HG03097 (cell line): ENCODE data around the gene SHPK.

Experiments
- ATAC-seq: cut with Tn5 transposase; IDR thresholded peaks from one replicate; pipeline ENCODE4 v1.9.1; 2021; ENCODE audit not compliant: unreplicated experiment, low FRiP score

Gene SHPK

DNA sequence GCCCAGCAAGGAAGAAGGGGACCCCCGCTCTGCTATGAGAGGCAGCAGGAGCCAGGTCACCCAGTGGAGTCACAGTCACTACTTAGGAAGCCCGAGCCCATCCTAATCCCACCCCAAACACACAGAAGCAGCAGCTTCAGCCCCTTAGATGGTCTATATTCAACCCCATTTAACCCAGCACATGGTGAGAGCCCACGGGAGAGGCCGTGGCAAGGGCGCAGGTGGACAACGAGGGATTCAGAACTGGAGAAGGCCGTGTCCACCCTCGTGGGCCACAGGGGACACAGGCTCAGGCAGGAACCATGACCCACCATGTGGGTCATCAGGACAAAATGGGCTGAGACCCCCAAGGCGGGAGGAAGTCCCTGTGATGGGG lies 76.8 kb downstream of the SHPK start:
- no peak for ATAC-seq

DNA sequence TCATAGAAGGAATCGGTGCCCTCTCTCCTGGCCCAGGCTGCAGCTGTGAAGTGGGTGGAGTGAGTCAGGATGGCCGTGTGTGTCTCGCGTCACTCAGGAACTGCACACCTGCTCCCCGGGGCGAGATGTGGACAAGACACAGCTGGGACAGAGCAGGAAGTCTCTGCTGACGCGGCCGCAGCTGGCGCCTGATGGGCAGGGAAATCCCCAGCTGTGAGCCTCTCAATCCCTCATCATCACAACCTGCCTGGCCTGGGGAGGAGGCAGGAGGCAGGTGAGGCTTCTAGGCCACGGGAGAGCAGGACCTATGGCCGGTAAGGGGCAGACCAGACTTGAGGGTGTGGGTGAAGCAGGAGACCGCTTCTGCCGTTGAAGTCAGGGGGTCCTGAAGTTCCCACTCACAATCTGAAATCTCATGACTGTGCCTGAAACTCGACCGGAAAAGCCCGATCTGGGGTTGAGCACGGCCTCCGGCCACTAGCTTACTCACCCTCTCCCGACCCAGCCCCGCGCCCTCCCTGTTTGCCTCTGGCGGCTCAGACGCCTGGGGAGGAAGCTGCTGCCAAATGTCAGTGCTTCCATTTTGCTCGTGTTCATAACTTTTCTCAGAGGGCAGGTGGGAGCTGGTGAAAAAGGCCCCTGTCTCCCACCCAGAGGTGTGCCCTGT lies 77.3 kb downstream of the SHPK start:
- peak; percentile 72 for ATAC-seq
